Hematopoietic multipotent progenitor cell treated with erythropoietin and hydrocortisone succinate and interleukin-3 and kit ligand, for 15 days (in vitro differentiated cells): ENCODE results near the gene ERCC1.

Experiments used
- DNase-seq: peaks from one replicate; pipeline ENCODE4 v3.0.0-alpha.2; 2015; ENCODE audit warnings: low spot score

ERCC1 gene

GRCh38 chr19:45405435-45406225, 18.1 kb downstream of the ERCC1 start:
- peak; percentile 79 for DNase-seq

GRCh38 chr19:45404557-45405434, 18.9 kb downstream of the ERCC1 start, which contains the start of gene PPP1R13L:
PPP1R13L (minus strand) TSS chr19:45405069; CDS start chr19:45398318, 6,751 bp downstream.
- no peak for DNase-seq

- peak; percentile 65 for DNase-seq
These were observed 19.7 kb downstream of the ERCC1 start for GRCh38 chr19:45403781-45404556.

DNA sequence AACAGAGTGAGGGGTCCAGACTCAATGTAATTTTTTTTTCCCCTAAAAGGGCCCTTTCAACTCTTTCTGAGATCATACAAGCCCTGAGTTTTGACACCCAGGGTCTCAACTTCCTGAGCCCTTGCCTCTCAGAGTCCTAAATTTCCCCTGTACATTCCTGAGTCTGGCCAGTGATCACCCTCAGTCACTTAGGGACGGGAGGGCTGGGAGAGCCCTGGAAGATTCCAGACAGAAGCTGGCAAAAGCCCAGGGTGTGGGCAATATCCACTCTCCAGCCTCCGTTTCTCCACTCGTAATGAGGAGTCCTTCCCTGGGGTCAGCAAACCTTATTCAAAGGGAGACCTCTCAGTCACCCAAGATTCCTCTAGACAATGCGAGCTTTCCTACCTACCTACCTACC, 20.4 kb downstream of the ERCC1 start:
- no peak for DNase-seq

DNA sequence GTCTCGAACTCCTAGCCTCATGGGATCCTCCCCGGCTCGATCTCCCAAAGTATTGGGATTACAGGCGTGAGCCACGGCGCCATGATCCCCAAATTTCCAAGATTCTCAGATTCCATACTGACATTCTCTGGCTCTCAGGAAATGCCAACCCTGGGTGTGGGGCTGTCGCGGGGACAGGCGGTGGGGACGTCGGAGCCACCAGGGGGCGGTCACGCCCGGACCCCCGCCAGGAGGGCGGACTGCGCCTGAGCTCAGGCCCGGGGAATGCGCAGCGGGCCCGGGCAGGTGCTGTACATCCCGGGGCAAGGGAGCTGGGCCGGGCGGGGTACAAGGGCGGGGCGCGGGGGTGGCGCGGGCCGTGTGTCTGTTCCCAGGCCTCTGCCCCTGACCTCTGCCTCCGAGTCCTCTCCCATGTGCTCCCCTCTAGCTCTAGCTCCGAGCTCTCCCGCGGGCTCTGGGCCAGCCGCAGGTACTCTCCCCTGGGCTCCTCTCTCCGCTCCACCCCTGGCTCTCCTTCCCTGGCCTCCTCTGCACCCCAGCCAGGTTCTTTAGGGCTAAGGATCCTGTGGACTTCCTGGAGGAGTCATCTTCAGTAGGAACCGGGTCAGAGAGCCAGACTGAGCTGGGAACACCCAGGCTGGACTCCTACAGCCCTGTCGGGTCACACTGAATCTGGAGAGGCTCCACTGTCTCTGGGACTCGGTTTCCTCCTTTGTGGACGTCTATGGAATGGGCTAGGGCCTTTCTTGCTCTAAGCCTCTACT, 21.2 kb downstream of the ERCC1 start:
- DNase-seq, result peak; percentile 18

GRCh38 chr19:45401815-45402214, 21.9 kb downstream of the ERCC1 start:
- no peak for DNase-seq

DNA sequence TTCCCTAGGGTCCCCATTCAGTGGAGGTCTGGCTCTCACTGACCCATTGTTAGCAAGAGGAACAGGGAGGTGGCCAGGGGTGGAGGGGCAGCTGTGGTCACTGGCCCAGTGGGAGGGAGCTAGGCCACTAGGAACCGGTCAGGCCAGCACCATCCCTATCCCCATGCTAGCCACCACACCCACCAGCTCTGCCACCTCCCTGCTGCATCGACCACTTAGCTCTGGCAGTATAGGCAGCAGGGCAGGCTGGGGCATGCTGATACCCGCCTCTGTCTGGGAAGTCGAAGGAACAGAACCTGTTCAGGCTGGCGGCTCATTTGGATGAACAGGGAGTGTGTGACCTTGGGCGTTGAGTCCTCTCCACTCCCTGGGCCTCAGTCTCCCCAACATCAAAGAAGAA, 23.5 kb downstream of the ERCC1 start:
- no peak for DNase-seq

DNA sequence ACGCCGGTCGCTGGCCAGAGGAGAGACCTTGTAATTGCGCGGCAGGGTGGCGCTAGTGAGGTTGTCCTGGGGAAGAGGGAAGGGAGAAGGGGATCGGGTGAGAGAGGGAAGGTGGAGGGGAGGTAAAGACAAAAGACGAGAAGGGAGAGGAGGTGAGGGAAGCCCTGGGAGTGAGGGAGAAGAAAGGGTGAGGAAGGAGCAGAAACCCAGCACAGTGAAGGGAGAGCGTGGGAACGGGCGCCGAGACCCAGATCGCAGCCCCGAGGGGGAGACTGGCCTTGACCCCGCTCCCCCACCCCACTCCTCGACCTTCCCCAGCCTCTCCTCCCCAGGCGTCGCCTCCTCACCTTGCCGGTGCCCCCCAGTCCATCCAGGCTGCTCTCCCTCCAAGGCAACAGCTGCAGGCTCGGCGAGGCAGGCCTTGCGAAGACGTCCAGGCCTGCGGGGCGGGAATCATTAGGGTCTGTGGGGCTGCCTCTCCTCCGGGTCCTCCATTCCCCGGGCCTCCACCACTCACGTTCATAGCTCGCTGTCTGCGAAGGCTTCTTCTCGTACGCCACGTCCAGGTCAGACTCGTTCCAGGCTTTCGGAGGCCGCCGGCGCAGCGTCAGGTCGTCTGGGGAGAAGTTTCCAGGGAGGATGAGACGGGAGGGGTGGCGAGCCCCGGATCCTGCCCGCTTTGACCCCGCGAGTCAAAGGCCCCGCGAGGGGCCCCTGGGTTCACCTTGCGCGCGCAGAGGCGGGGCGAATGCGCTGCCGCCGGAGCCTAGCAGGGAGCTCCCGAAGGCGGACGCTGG, 27.7 kb downstream of the ERCC1 start:
- no peak for DNase-seq

GRCh38 chr19:45391871-45392665, 31.6 kb downstream of the ERCC1 start:
- DNase-seq, result no peak

GRCh38 chr19:45391346-45391745, 32.4 kb downstream of the ERCC1 start:
- DNase-seq, result no peak

GRCh38 chr19:45385392-45386221, 38.1 kb downstream of the ERCC1 start:
- no peak for DNase-seq

DNA sequence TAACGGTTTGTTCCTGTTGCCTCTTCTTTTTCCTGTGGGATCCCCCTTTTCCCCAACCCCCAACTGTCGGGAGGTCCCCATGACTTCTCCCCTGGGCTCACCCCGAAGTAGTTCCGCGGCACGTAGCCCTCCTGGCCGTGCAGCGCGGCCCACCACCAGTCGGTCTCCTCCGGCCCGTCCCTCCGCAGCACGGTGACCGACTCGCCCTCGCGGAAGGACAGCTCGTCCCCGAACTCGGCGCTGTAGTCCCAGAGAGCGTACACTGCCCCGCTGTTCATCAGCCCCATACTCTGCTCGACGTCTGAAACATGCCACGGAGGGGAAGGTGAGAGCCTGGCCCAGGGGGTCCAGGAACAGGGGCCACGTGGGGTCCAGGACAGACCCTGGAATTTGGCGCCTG, 41.3 kb downstream of the ERCC1 start:
- DNase-seq, result no peak

DNA sequence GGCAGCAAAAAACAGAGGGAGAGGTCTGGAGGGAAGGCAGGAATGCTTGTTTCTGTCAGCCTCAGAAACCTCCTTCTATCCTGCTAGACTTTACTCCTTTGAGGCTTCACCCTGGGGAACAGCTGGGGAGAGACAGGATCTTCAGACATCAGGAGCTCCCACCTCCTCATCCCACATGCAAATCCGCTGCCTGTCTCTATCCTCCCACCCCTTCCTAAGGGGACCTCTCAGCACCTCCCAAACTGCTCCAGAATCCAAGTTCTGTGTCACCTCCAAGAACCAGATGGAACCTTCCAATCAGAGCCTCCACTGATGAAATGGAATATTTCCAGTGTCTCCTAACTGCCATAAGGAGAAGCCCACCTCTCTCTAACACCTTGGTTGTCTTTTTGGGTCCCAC, 43.6 kb downstream of the ERCC1 start:
- no peak for DNase-seq

- DNase-seq, result no peak
These were observed 47.5 kb downstream of the ERCC1 start for GRCh38 chr19:45376045-45376724.

- peak; percentile 99 for DNase-seq
These were observed 53.1 kb downstream of the ERCC1 start, which contains the start of gene ERCC2 for GRCh38 chr19:45370410-45371204. ERCC2 (minus strand) TSS chr19:45370573; CDS start chr19:45370540, 33 bp downstream.

GRCh38 chr19:45368737-45369340, 54.9 kb downstream of the ERCC1 start:
- DNase-seq, result no peak

DNA sequence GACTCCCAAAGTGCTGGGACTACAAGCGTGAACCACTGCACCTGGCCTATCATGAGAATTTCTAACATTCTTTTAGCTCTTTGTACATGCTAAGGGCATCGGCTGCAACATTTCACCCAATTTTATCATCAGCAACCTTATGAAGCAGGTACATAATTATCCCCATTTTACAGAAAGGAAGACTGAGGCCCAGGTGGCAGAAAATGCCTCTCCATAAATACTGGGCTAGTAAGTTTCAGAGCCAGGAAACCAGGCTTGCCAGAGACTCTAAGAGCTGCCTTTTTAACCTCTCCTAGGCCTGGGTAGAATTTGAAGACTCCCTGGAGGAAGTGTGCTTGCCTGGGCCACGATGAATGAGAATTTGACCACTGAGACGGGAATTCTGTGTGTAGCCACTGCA, 55.6 kb downstream of the ERCC1 start:
- no peak for DNase-seq
